Keratinocyte (primary cell): Measurements from ENCODE around the gene POFUT2. TPM values are rescaled to one million over a fixed set of nuclear protein-coding genes. Genes with fewer than 3 reads are reported as not detected.

Experiments
- DNase-seq: peaks from one replicate; pipeline ENCODE4 v3.0.0-alpha.2; 2011; ENCODE audit warnings: low read depth, missing footprints, low spot score
- FAIRE-seq: peaks from 2 replicates; lab custom pipeline; 2011; peaks lifted over from hg19 to GRCh38; lab: Jason Lieb, UNC
- H2AFZ ChIP-seq: 2 replicates; pipeline ENCODE4 v1.6.0; 2012; ENCODE audit warnings: low read length, control low read depth, inconsistent platforms; ENCODE audit not compliant: control insufficient read depth
- H3K27ac ChIP-seq: 2 replicates; pipeline ENCODE4 v1.5.1; 2011; ENCODE audit warnings: low read length; ENCODE audit not compliant: control insufficient read depth, insufficient read depth
- H3K27me3 ChIP-seq: 3 replicates; pipeline ENCODE4 v1.6.0; 2011; ENCODE audit warnings: low read length; ENCODE audit not compliant: control insufficient read depth, insufficient read depth; ENCODE audit errors: extremely low read depth
- H3K36me3 ChIP-seq, 2 experiments: 2 replicates in 1 of 2; 3 replicates in 1 of 2; pipeline ENCODE4 v1.5.1; 2011; ENCODE audit warnings: low read length in 2 of 2, mild to moderate bottlenecking in 1 of 2; ENCODE audit not compliant: control insufficient read depth in 2 of 2, insufficient read depth in 2 of 2; ENCODE audit errors: extremely low read depth in 1 of 2
- H3K4me1 ChIP-seq: 3 replicates; pipeline ENCODE4 v1.5.1; 2011; ENCODE audit warnings: low read length; ENCODE audit not compliant: control insufficient read depth, insufficient read depth; ENCODE audit errors: extremely low read depth
- H3K4me2 ChIP-seq: 3 replicates; pipeline ENCODE4 v1.6.0; 2011; ENCODE audit warnings: low read depth, low read length; ENCODE audit not compliant: control insufficient read depth, insufficient read depth; ENCODE audit errors: extremely low read depth
- H3K4me3 ChIP-seq, 3 experiments: fragments of 200-600 bp in 1 of 3; sonication (generic) in 1 of 3; 2 replicates in 2 of 3; 3 replicates in 1 of 3; pipeline ENCODE4 v1.5.1; 2011 to 2016; ENCODE audit warnings: low read length in 3 of 3, mild to moderate bottlenecking in 3 of 3, control low read depth in 2 of 3, inconsistent platforms in 1 of 3, low read depth in 1 of 3, mixed read lengths in 1 of 3, mixed run types in 1 of 3, moderate library complexity in 1 of 3; ENCODE audit not compliant: control insufficient read depth in 2 of 3, insufficient read depth in 2 of 3; ENCODE audit errors: extremely low read depth in 1 of 3
- H3K79me2 ChIP-seq: 2 replicates; pipeline ENCODE4 v1.6.0; 2012; ENCODE audit warnings: low read length; ENCODE audit not compliant: control insufficient read depth, insufficient read depth
- H3K9ac ChIP-seq: 3 replicates; pipeline ENCODE4 v1.6.0; 2011; ENCODE audit warnings: low read length; ENCODE audit not compliant: control insufficient read depth, insufficient read depth; ENCODE audit errors: extremely low read depth
- H3K9me1 ChIP-seq: 3 replicates; pipeline ENCODE4 v1.6.0; 2011; ENCODE audit warnings: low read length; ENCODE audit not compliant: control insufficient read depth, insufficient read depth; ENCODE audit errors: extremely low read depth
- H3K9me3 ChIP-seq: 2 replicates; pipeline ENCODE4 v1.5.1; 2012; ENCODE audit warnings: low read depth, low read length; ENCODE audit not compliant: control insufficient read depth
- H4K20me1 ChIP-seq: 3 replicates; pipeline ENCODE4 v1.6.0; 2011; ENCODE audit warnings: low read length; ENCODE audit not compliant: control insufficient read depth, insufficient read depth; ENCODE audit errors: extremely low read depth
- CTCF ChIP-seq, 3 experiments: IDR thresholded peaks in 1 of 3; conservative IDR thresholded peaks in 1 of 3; optimal IDR thresholded peaks in 1 of 3; 2 replicates in 2 of 3; 3 replicates in 1 of 3; pipeline versions ENCODE3 to v1.5.1; 2011; ENCODE audit warnings: low read length in 3 of 3, mild to moderate bottlenecking in 3 of 3, moderate library complexity in 2 of 3, control low read depth in 1 of 3, inconsistent platforms in 1 of 3; ENCODE audit not compliant: insufficient read depth in 2 of 3; ENCODE audit errors: extremely low read depth in 1 of 3
- EZH2 ChIP-seq: IDR thresholded peaks from one replicate; pipeline ENCODE4 v1.6.1; 2012; ENCODE audit warnings: inconsistent platforms, mild to moderate bottlenecking, low read length, moderate library complexity
- dilution Hi-C: fragments of 300-500 bp; cut with MboI; formaldehyde crosslinking; loops from one replicate; pipeline ENCODE4 v1.7.0; 2020; ENCODE audit warnings: low sequenced_read_pairs; ENCODE audit not compliant: extremely low pct_ligation_motif_present
- polyA plus RNA-seq, 5 experiments: library from polyadenylated mRNA; depleted of rRNA in 3 of 5; stranded (reverse) in 3 of 5; stranded (forward) in 1 of 5; unstranded in 1 of 5; fragments of >200 nt; gene quantifications; 1 replicate in 1 of 5; 2 replicates in 3 of 5; 3 replicates in 1 of 5; pipeline versions ENCODE4 v1.2.1 to v1.2.3, GENCODE V29; 2011 to 2012; ENCODE audit warnings: missing spikeins in 2 of 5, low read depth in 1 of 5, low replicate concordance in 1 of 5

Gene POFUT2
- polyA plus RNA-seq, 1 donor (not counting 4 experiments of a cell fraction or from before 2014, with no cell fraction given): 8.8 TPM

GRCh38 chr21:45243603-45244002 is 44.1 kb downstream of the POFUT2 start:
- FAIRE-seq: no peak

GRCh38 chr21:45241357-45241756 is 46.3 kb downstream of the POFUT2 start:
- Histone ChIP-seq H3K36me3 (no peaks in the 10 kb centered on the region), H3K79me2 (no peaks in the 10 kb centered on the region), H3K27me3 (peaks cover 14% of the 10 kb centered on the region), H3K27ac (no peak overlapping the region), H3K9me3 (peaks cover 3% of the 10 kb centered on the region), H2AFZ (no peak overlapping the region), H3K4me2 (no peak overlapping the region), H4K20me1 (no peaks in the 10 kb centered on the region), H3K4me3 (no peak overlapping the region), H3K9me1 (no peaks in the 10 kb centered on the region), H3K4me1 (no peaks in the 10 kb centered on the region), H3K9ac (no peak overlapping the region)
- dilution Hi-C loops: no loop called here
- FAIRE-seq: no peak
- TF ChIP-seq EZH2: no peak
- no peak for TF ChIP-seq CTCF (optimal IDR thresholded peaks at IDR 0.05 in 1 of 3, IDR thresholded peaks at IDR 0.05 in 1 of 3, conservative IDR thresholded peaks at IDR 0.05 in 1 of 3; ENCODE audit: extremely low read depth in 1 of 3, insufficient read depth in 2 of 3, low read length in 3 of 3)
- no peak for DNase-seq

More at GRCh38 chr21:45243603-45244002, 44.1 kb downstream of the POFUT2 start:
- Histone ChIP-seq H3K27me3 (peaks cover 17% of the 10 kb centered on the region), H2AFZ (no peak overlapping the region), H3K9ac (no peak overlapping the region), H3K79me2 (no peaks in the 10 kb centered on the region), H3K4me3 (no peak overlapping the region), H3K4me1 (no peaks in the 10 kb centered on the region), H3K9me1 (no peaks in the 10 kb centered on the region), H3K4me2 (no peak overlapping the region), H3K36me3 (no peaks in the 10 kb centered on the region), H4K20me1 (no peaks in the 10 kb centered on the region), H3K9me3 (peaks cover 3% of the 10 kb centered on the region), H3K27ac (no peak overlapping the region)
- no peak for DNase-seq
- dilution Hi-C loops: no loop called here
- no peak for TF ChIP-seq EZH2
- TF ChIP-seq CTCF (optimal IDR thresholded peaks at IDR 0.05 in 1 of 3, IDR thresholded peaks at IDR 0.05 in 1 of 3, conservative IDR thresholded peaks at IDR 0.05 in 1 of 3; ENCODE audit: extremely low read depth in 1 of 3, insufficient read depth in 2 of 3, low read length in 3 of 3): no peak
